Breast epithelium (tissue), 4 donors: ENCODE results near the gene CYSLTR2. TPM values are rescaled to one million over a fixed set of nuclear protein-coding genes. Genes with fewer than 3 reads are reported as not detected.

ENCODE experiments used
- DNase-seq, 2 donors: peaks; one replicate each; pipeline ENCODE4 v3.0.0-alpha.2; 2019; ENCODE audit warnings: low spot score in 2 of 2
- H3K27ac ChIP-seq, 2 donors: fragments of 200-600 bp; sonication (generic) in 1 of 2; one replicate each; pipeline ENCODE4 v1.5.1; 2016 to 2019; ENCODE audit warnings: mild to moderate bottlenecking in 1 of 2
- H3K27me3 ChIP-seq, 2 donors: fragments of 200-600 bp; sonication (generic) in 1 of 2; one replicate each; pipeline versions ENCODE4 v1.5.1 to v1.6.0; 2017 to 2019; ENCODE audit warnings: control low read depth in 1 of 2, mild to moderate bottlenecking in 1 of 2
- H3K36me3 ChIP-seq: fragments of 200-600 bp; one replicate; pipeline ENCODE4 v1.5.1; 2019
- H3K4me1 ChIP-seq, 2 donors: fragments of 200-600 bp; sonication (generic); one replicate each; pipeline ENCODE4 v1.5.1; 2016 to 2019; ENCODE audit warnings: control low read depth in 1 of 2
- H3K4me3 ChIP-seq, 3 donors: fragments of 200-600 bp; sonication (generic); 1 replicate in 2 of 3; 2 replicates in 1 of 3; pipeline ENCODE4 v1.5.1; 2016 to 2019; ENCODE audit warnings: mild to moderate bottlenecking in 3 of 3, moderate library complexity in 2 of 3
- H3K9me3 ChIP-seq, 2 donors: fragments of 200-600 bp; sonication (generic) in 1 of 2; one replicate each; pipeline ENCODE4 v1.5.1; 2016 to 2019; ENCODE audit warnings: control low read depth in 1 of 2
- POLR2A ChIP-seq: fragments of 450-650 bp; IDR thresholded peaks from one replicate; pipeline ENCODE4 v1.6.1; 2016; ENCODE audit warnings: antibody characterized with exemption, mild to moderate bottlenecking, moderate library complexity
- POLR2AphosphoS5 ChIP-seq, 3 donors: sonication (generic); formaldehyde crosslinking; IDR thresholded peaks; one replicate each; pipeline ENCODE4 v1.6.1; 2017; ENCODE audit warnings: antibody characterized with exemption in 3 of 3
- intact Hi-C: fragments of 100-400 bp; cut with DNase I; formaldehyde crosslinking; loops from one replicate; pipeline ENCODE4 v1.15.1; 2023; ENCODE audit warnings: low total_unique reads
- total RNA-seq, 3 donors: library from RNA; depleted of rRNA; stranded (reverse); fragments of >200 nt; gene quantifications; one replicate each; pipeline ENCODE4 v1.1.0, GENCODE V29; 2016
- TF ChIP-seq, protein P1 (sequence below), 3 donors: fragments of 450-650 bp; IDR thresholded peaks; one replicate each; pipeline ENCODE4 v1.5.1; 2016 to 2017; ENCODE audit warnings: antibody characterized with exemption in 3 of 3, mild to moderate bottlenecking in 3 of 3, moderate library complexity in 3 of 3

CYSLTR2 gene
- total RNA-seq, 3 donors from 2014 or later = 0.32 to 1.0 (median 0.33) TPM

DNA sequence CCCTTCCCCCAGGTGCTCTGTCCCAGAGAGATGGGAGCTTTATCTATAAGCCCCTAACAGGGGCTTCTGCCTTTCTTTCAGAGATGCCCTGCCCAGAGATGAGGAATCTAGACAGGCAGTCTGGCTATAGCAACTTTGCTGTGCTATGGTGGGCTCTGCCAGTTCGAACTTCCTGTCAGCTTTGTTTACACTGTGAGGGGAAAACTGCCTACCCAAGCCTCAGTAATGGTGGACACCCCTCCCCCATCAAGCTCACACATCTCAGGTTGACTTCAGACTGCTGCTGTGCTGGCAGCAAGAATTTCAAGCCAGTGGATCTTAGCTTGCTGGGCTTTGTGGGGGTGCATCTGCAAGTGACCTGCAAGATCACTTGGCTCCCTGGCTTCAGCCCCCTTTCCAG, 21.5 kb downstream of the CYSLTR2 start:
- Histone ChIP-seq H3K36me3 (no peaks in the 10 kb centered on the region), H3K4me3 (no peak overlapping the region), H3K4me1 (no peaks in the 10 kb centered on the region), H3K27ac (no peak overlapping the region), H3K9me3 (peaks cover 9 to 13% of the 10 kb centered on the region in 2 donors), H3K27me3 (no peaks in the 10 kb centered on the region)
- TF ChIP-seq POLR2AphosphoS5 (IDR thresholded peaks at IDR 0.05) = no peak
- TF ChIP-seq POLR2A = no peak
- intact Hi-C loops = no loop called here
- DNase-seq = no peak

GRCh38 chr13:48678316-48678715, 24.6 kb downstream of the CYSLTR2 start:
- Histone ChIP-seq H3K27ac (no peak overlapping the region), H3K4me1 (no peaks in the 10 kb centered on the region), H3K27me3 (no peaks in the 10 kb centered on the region), H3K36me3 (no peaks in the 10 kb centered on the region), H3K4me3 (no peak overlapping the region), H3K9me3 (peaks cover 0 to 2% of the 10 kb centered on the region in 2 donors)
- no peak for DNase-seq
- TF ChIP-seq POLR2AphosphoS5 (IDR thresholded peaks at IDR 0.05) (no peak), POLR2A (no peak)
- TF ChIP-seq, protein P1, sequence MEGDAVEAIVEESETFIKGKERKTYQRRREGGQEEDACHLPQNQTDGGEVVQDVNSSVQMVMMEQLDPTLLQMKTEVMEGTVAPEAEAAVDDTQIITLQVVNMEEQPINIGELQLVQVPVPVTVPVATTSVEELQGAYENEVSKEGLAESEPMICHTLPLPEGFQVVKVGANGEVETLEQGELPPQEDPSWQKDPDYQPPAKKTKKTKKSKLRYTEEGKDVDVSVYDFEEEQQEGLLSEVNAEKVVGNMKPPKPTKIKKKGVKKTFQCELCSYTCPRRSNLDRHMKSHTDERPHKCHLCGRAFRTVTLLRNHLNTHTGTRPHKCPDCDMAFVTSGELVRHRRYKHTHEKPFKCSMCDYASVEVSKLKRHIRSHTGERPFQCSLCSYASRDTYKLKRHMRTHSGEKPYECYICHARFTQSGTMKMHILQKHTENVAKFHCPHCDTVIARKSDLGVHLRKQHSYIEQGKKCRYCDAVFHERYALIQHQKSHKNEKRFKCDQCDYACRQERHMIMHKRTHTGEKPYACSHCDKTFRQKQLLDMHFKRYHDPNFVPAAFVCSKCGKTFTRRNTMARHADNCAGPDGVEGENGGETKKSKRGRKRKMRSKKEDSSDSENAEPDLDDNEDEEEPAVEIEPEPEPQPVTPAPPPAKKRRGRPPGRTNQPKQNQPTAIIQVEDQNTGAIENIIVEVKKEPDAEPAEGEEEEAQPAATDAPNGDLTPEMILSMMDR (IDR thresholded peaks at IDR 0.05) = no peak
- intact Hi-C loops = no loop called here

GRCh38 chr13:48679941-48680680, 26.4 kb downstream of the CYSLTR2 start:
- Histone ChIP-seq H3K4me3 (no peak overlapping the region), H3K9me3 (peaks cover 0 to 2% of the 10 kb centered on the region in 2 donors), H3K36me3 (no peaks in the 10 kb centered on the region), H3K27ac (no peak overlapping the region), H3K4me1 (no peaks in the 10 kb centered on the region), H3K27me3 (no peaks in the 10 kb centered on the region)
- TF ChIP-seq, protein P1 (IDR thresholded peaks at IDR 0.05) = no peak
- TF ChIP-seq POLR2A (no peak), POLR2AphosphoS5 (IDR thresholded peaks at IDR 0.05) (no peak)
- intact Hi-C loops = no loop called here
- DNase-seq = no peak

GRCh38 chr13:48680756-48681392, 27.1 kb downstream of the CYSLTR2 start:
- Histone ChIP-seq H3K4me1 (no peaks in the 10 kb centered on the region), H3K9me3 (no peaks in the 10 kb centered on the region), H3K36me3 (no peaks in the 10 kb centered on the region), H3K4me3 (no peak overlapping the region), H3K27ac (no peak overlapping the region), H3K27me3 (no peaks in the 10 kb centered on the region)
- DNase-seq = no peak
- intact Hi-C loops = no loop called here
- TF ChIP-seq, protein P1 (IDR thresholded peaks at IDR 0.05) = no peak
- no peak for TF ChIP-seq POLR2A
- TF ChIP-seq POLR2AphosphoS5 (IDR thresholded peaks at IDR 0.05) = no peak

DNA sequence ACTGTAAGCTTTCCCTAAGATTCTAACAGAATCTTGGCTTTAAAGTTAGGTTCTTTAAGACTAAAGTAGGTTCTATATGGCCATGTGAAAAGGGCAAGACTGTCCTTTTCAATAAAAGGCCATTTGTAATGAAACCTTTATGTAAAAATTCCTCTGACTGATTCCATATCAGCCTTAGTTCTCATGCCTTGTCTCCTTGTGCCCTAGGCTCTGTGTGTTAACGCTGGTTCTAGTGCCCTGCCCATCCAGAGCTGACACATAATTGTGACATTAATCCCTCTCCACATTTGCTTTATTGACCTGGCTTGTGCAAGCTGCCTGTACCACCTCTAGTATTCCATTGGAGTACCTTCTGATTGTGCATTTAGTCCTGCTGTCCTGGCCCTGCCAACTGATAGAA, 28.2 kb downstream of the CYSLTR2 start:
- Histone ChIP-seq H3K9me3 (no peaks in the 10 kb centered on the region), H3K4me3 (no peak overlapping the region), H3K27me3 (no peaks in the 10 kb centered on the region), H3K4me1 (no peaks in the 10 kb centered on the region), H3K36me3 (no peaks in the 10 kb centered on the region), H3K27ac (no peak overlapping the region)
- intact Hi-C loops = no loop called here
- TF ChIP-seq POLR2AphosphoS5 (IDR thresholded peaks at IDR 0.05) = no peak
- TF ChIP-seq, protein P1 (IDR thresholded peaks at IDR 0.05) = no peak
- TF ChIP-seq POLR2A = no peak
- no peak for DNase-seq
